Measurements from ENCODE around the gene OR10G7. TPM values are rescaled to one million over a fixed set of nuclear protein-coding genes. Genes with fewer than 3 reads are reported as not detected.

Gene OR10G7
- total RNA-seq, result not detected

- DNase-seq (ENCODE audit: low spot score), result no peak
- no peaks in the 10 kb centered on the region for H3K36me3 ChIP-seq
- H3K27me3 ChIP-seq (replicated peaks; ENCODE audit: insufficient read depth), result no peaks in the 10 kb centered on the region
- no peak within 1 kb of the TSS for H3K4me3 ChIP-seq
- WGBS, result 0% methylated on average over 1 of the region's 1 CpG
- no peak for TF ChIP-seq CTCF (IDR thresholded peaks at IDR 0.05)
- no peak for TF ChIP-seq POLR2A (IDR thresholded peaks at IDR 0.05)
- TF ChIP-seq POLR2AphosphoS5 (IDR thresholded peaks at IDR 0.05), result no peak
- intact Hi-C loops (cut with DNase I), result no loop called here
- H3K4me1 ChIP-seq (replicated peaks), result no peaks in the 10 kb centered on the region
- H3K27ac ChIP-seq, result no peak within 1 kb of the TSS
- H3K9me3 ChIP-seq, result no peaks in the 10 kb centered on the region
Observed at GRCh38 chr11:124041254-124041653, at the start of gene OR10G7. Gene OR10G7, minus strand, starts transcription at chr11:124041325. Its CDS starts 2,324 bp downstream, at chr11:124039001.

GRCh38 chr11:124085997-124086846 lies 45.1 kb upstream of the OR10G7 start:
- no peaks in the 10 kb centered on the region for H3K36me3 ChIP-seq
- intact Hi-C loops (cut with DNase I), result no loop called here
- TF ChIP-seq CTCF (IDR thresholded peaks at IDR 0.05), result no peak
- no peak for TF ChIP-seq POLR2A (IDR thresholded peaks at IDR 0.05)
- TF ChIP-seq POLR2AphosphoS5 (IDR thresholded peaks at IDR 0.05), result no peak
- no peaks in the 10 kb centered on the region for H3K9me3 ChIP-seq
- no peak overlapping the region for H3K27ac ChIP-seq
- WGBS, result 55% methylated on average over 10 of the region's 10 CpGs
- no peaks in the 10 kb centered on the region for H3K27me3 ChIP-seq (replicated peaks; ENCODE audit: insufficient read depth)
- no peaks in the 10 kb centered on the region for H3K4me1 ChIP-seq (replicated peaks)
- DNase-seq (ENCODE audit: low spot score), result no peak
- H3K4me3 ChIP-seq, result no peak overlapping the region

- WGBS, result 53% methylated on average over 3 of the region's 3 CpGs
- TF ChIP-seq CTCF (IDR thresholded peaks at IDR 0.05) (no peak), POLR2AphosphoS5 (IDR thresholded peaks at IDR 0.05) (no peak), POLR2A (IDR thresholded peaks at IDR 0.05) (no peak)
- H3K9me3 ChIP-seq, result no peaks in the 10 kb centered on the region
- H3K27ac ChIP-seq, result no peak overlapping the region
- DNase-seq (ENCODE audit: low spot score), result no peak
- intact Hi-C loops (cut with DNase I), result no loop called here
- H3K27me3 ChIP-seq (replicated peaks; ENCODE audit: insufficient read depth), result no peaks in the 10 kb centered on the region
- no peaks in the 10 kb centered on the region for H3K4me1 ChIP-seq (replicated peaks)
- H3K4me3 ChIP-seq, result no peak overlapping the region
- no peaks in the 10 kb centered on the region for H3K36me3 ChIP-seq
Observed at GRCh38 chr11:124085583-124085982, 44.5 kb upstream of the OR10G7 start.

- intact Hi-C loops (cut with DNase I), result no loop called here
- Histone ChIP-seq H3K4me1 (replicated peaks) (no peaks in the 10 kb centered on the region), H3K36me3 (no peaks in the 10 kb centered on the region), H3K27ac (no peak overlapping the region), H3K27me3 (replicated peaks; ENCODE audit: insufficient read depth) (no peaks in the 10 kb centered on the region), H3K9me3 (no peaks in the 10 kb centered on the region), H3K4me3 (no peak overlapping the region)
- no peak for DNase-seq (ENCODE audit: low spot score)
- TF ChIP-seq POLR2AphosphoS5 (IDR thresholded peaks at IDR 0.05) (no peak), CTCF (IDR thresholded peaks at IDR 0.05) (no peak), POLR2A (IDR thresholded peaks at IDR 0.05) (no peak)
- 87% methylated on average over 4 of the region's 4 CpGs for whole genome bisulfite sequencing
Observed at GRCh38 chr11:124082371-124082770, 41.2 kb upstream of the OR10G7 start.

GRCh38 chr11:124081483-124081882 lies 40.4 kb upstream of the OR10G7 start:
- Histone ChIP-seq H3K27ac (no peak overlapping the region), H3K4me3 (no peak overlapping the region), H3K4me1 (replicated peaks) (no peaks in the 10 kb centered on the region), H3K27me3 (replicated peaks; ENCODE audit: insufficient read depth) (no peaks in the 10 kb centered on the region), H3K36me3 (no peaks in the 10 kb centered on the region), H3K9me3 (no peaks in the 10 kb centered on the region)
- no peak for DNase-seq (ENCODE audit: low spot score)
- TF ChIP-seq CTCF (IDR thresholded peaks at IDR 0.05) (no peak), POLR2A (IDR thresholded peaks at IDR 0.05) (no peak), POLR2AphosphoS5 (IDR thresholded peaks at IDR 0.05) (no peak)
- 89% methylated on average over 3 of the region's 3 CpGs for WGBS
- intact Hi-C loops (cut with DNase I), result no loop called here
